Thoracic aorta (tissue), 2 donors: ENCODE results near the gene TMEM51. TPM values are rescaled to one million over a fixed set of nuclear protein-coding genes. Genes with fewer than 3 reads are reported as not detected.

Experiments
- ATAC-seq: fragments of 150-250 bp; one replicate; pipeline ENCODE4 v1.8.0; 2017; ENCODE audit warnings: low read depth; ENCODE audit not compliant: insufficient number of reproducible peaks, low FRiP score
- DNase-seq: peaks from one replicate; pipeline ENCODE4 v3.0.0-alpha.2; 2020; ENCODE audit warnings: low spot score
- H3K27ac ChIP-seq, 2 donors: fragments of 200-600 bp; sonication (generic); 1 replicate in 1 of 2; 2 replicates in 1 of 2; pipeline ENCODE4 v1.5.1; 2016; ENCODE audit warnings: mild to moderate bottlenecking in 2 of 2, moderate library complexity in 2 of 2
- H3K27me3 ChIP-seq: fragments of 200-600 bp; sonication (generic); replicated peaks from 2 replicates; pipeline ENCODE4 v1.6.0; 2016; ENCODE audit warnings: mild to moderate bottlenecking; ENCODE audit not compliant: insufficient read depth
- H3K36me3 ChIP-seq: fragments of 200-600 bp; sonication (generic); one replicate; pipeline ENCODE4 v1.5.1; 2016
- H3K4me1 ChIP-seq, 2 donors: fragments of 200-600 bp; sonication (generic); 1 replicate in 1 of 2; 2 replicates in 1 of 2; pipeline versions ENCODE4 v1.5.1 to v1.6.0; 2016; ENCODE audit warnings: low read depth in 2 of 2, mild to moderate bottlenecking in 1 of 2; ENCODE audit not compliant: control insufficient read depth in 1 of 2
- H3K4me3 ChIP-seq: fragments of 200-600 bp; sonication (generic); 2 replicates; pipeline ENCODE4 v1.5.1; 2016; ENCODE audit warnings: mild to moderate bottlenecking
- H3K9me3 ChIP-seq: fragments of 200-600 bp; sonication (generic); 2 replicates; pipeline ENCODE4 v1.5.1; 2016
- total RNA-seq, 2 donors: library from RNA; depleted of rRNA; stranded (reverse); fragments of >200 nt; gene quantifications; one replicate each; pipeline versions ENCODE4 v1.1.0 to v1.2.3, GENCODE V29; 2016
- TF ChIP-seq, protein P1 (sequence below): fragments of 200-600 bp; sonication (generic); IDR thresholded peaks from one replicate; pipeline ENCODE4 v1.5.1; 2019; ENCODE audit warnings: antibody characterized with exemption

TMEM51 gene
- total RNA-seq, 2 donors from 2014 or later = 2.0 to 5.9 TPM

- no peaks in the 10 kb centered on the region for H3K27me3 ChIP-seq
- ATAC-seq = no peak
Observed at GRCh38 chr1:15191770-15192169, 38.2 kb downstream of the TMEM51 start.

DNA sequence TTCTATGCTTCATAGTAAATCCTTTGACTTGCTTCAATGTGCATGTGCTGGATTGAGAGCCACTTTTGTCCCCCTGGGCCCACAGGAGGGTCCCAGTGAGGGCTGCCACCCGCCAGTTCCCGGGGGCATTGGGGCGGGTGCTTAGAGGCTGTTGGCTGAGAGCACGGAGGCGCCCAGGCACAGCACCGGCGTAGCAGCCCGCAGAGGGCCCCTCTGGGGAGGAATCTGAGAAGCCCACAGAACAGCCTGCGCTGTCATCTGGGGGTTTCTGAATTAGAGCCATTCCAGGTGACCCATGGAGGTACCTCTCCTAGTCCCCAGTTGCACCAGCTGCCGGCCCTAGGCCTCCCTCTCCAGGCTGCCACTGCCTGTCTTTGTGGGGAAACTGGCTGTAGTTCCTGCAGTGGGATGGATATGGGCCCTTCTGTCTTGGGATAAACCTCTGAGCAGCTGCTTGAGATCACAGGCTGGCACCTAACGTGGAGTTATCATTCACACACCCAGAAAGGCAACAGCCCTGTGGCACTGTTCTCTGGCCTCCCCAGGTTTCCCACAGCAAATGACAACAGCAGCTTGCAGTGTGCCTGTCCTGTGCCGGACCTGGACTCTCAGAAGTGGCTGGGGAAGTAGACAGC lies 39.5 kb downstream of the TMEM51 start:
- no peak for DNase-seq
- Histone ChIP-seq H3K4me1 (peaks cover 0 to 23% of the 10 kb centered on the region in 2 donors), H3K36me3 (no peaks in the 10 kb centered on the region), H3K9me3 (no peaks in the 10 kb centered on the region), H3K27me3 (no peaks in the 10 kb centered on the region), H3K27ac (no peak overlapping the region), H3K4me3 (no peak overlapping the region)
- TF ChIP-seq, protein P1, sequence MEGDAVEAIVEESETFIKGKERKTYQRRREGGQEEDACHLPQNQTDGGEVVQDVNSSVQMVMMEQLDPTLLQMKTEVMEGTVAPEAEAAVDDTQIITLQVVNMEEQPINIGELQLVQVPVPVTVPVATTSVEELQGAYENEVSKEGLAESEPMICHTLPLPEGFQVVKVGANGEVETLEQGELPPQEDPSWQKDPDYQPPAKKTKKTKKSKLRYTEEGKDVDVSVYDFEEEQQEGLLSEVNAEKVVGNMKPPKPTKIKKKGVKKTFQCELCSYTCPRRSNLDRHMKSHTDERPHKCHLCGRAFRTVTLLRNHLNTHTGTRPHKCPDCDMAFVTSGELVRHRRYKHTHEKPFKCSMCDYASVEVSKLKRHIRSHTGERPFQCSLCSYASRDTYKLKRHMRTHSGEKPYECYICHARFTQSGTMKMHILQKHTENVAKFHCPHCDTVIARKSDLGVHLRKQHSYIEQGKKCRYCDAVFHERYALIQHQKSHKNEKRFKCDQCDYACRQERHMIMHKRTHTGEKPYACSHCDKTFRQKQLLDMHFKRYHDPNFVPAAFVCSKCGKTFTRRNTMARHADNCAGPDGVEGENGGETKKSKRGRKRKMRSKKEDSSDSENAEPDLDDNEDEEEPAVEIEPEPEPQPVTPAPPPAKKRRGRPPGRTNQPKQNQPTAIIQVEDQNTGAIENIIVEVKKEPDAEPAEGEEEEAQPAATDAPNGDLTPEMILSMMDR = no peak
- ATAC-seq = no peak

More at GRCh38 chr1:15191770-15192169, 38.2 kb downstream of the TMEM51 start:
- Histone ChIP-seq H3K27ac (no peak overlapping the region), H3K4me3 (no peak overlapping the region), H3K4me1 (peaks cover 0 to 16% of the 10 kb centered on the region in 2 donors), H3K9me3 (no peaks in the 10 kb centered on the region), H3K36me3 (no peaks in the 10 kb centered on the region)
- DNase-seq = no peak
- TF ChIP-seq, protein P1 = no peak

DNA sequence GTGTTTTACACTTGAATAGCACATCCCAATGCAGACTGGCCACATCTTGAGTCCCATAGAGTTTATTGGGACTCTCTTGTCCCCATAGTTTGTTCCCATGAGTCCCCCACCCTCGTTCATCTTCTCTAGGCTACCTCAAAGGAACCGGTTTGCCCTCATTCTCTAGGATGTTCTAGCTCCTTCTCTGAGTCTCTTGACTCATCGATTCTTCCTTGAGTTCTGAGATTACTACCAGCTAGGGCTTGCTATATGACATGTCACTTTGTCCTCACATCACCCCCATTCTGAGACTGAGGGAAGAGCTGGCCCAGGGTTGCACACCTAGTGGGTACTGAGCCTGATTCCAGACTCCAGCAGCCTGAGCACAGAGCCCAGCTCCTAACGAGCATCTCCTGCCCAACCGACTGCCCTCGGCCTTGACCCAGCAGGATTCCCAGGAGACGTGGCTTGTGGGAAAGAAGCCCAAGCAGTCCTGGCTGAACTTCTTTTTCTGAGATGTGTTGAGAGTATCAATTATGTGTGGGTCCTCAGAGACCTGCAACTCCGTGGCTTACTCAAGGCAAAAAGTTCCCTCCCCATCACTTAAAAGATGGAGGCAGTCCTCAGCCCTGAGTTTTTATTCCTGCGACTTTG lies 42.0 kb downstream of the TMEM51 start:
- Histone ChIP-seq H3K4me3 (no peak overlapping the region), H3K27me3 (no peaks in the 10 kb centered on the region), H3K9me3 (no peaks in the 10 kb centered on the region), H3K27ac (no peak overlapping the region), H3K4me1 (peaks cover 0 to 36% of the 10 kb centered on the region in 2 donors), H3K36me3 (no peaks in the 10 kb centered on the region)
- ATAC-seq = no peak
- TF ChIP-seq, protein P1 = no peak
- no peak for DNase-seq

GRCh38 chr1:15196069-15196468 lies 42.5 kb downstream of the TMEM51 start:
- ATAC-seq = no peak
- Histone ChIP-seq H3K9me3 (no peaks in the 10 kb centered on the region), H3K36me3 (no peaks in the 10 kb centered on the region), H3K4me3 (no peak overlapping the region), H3K27me3 (no peaks in the 10 kb centered on the region), H3K27ac (no peak overlapping the region), H3K4me1 (peaks cover 0 to 41% of the 10 kb centered on the region in 2 donors)
- TF ChIP-seq, protein P1 = no peak
- DNase-seq = no peak

- no peak overlapping the region for H3K4me3 ChIP-seq
- DNase-seq = no peak
- H3K36me3 ChIP-seq = no peaks in the 10 kb centered on the region
- no peak for ATAC-seq
- no peaks in the 10 kb centered on the region for H3K27me3 ChIP-seq
- no peaks in the 10 kb centered on the region for H3K9me3 ChIP-seq
- TF ChIP-seq, protein P1 = no peak
- H3K27ac ChIP-seq = no peak overlapping the region
- peaks cover 0 to 47% of the 10 kb centered on the region in 2 donors for H3K4me1 ChIP-seq
Observed at GRCh38 chr1:15196807-15197530, 43.4 kb downstream of the TMEM51 start.
